HCEC 1CT (cell line): ENCODE measurements around the gene CDC37.

Source experiments
- DNase-seq: peaks from one replicate; pipeline ENCODE4 v3.0.0-alpha.2; 2017

CDC37 gene

GRCh38 chr19:10352764-10353671 lies 50.3 kb downstream of the CDC37 start:
- no peak for DNase-seq

- no peak for DNase-seq
Observed at GRCh38 chr19:10346509-10346908, 56.8 kb downstream of the CDC37 start.

GRCh38 chr19:10344780-10345179 lies 58.6 kb downstream of the CDC37 start:
- DNase-seq, result no peak

GRCh38 chr19:10343495-10343894 lies 59.8 kb downstream of the CDC37 start:
- DNase-seq, result no peak
